Measurements from ENCODE around the gene CHRNE.

Gene CHRNE

DNA sequence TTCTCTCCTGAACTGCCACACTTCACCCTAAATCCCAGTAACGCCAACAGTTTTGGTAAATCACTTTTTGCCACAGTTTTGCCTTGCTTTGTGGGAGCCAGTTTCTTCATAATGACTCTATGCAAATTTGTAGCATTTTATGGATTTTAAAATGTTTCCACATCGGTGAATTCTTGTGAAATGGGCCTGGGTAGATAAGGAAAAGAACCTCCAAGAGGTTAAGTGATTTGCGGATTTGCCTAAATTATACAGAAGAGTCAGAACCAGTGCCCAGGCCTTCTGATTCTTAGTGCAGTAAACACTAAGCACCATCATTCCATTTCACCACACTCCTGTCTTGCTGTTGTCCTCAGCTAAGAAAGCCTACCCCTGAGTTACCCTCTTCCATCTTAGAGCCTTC lies 51.8 kb downstream of the CHRNE start:
- DNase-seq, result no peak

DNA sequence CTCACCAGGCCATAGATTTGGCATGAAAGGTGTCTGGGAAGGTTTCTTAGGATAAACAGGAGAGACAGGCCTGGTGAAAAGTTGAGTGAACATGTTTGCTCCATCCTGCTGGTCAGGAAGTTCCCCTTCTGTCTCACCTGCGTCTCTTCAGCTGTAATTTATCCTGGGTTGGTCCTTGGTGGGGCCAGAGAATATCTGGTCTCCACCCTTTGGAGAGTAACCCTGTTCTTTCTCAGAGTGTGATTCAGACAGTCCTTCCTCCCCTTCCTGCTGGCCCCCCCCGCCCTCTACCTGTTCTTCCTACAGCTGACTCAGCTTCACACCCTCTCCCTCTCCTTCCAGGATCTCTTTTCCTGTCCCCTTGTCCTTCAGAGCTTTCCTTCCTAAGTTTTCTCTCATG lies 52.7 kb downstream of the CHRNE start:
- no peak for DNase-seq

GRCh38 chr17:4849011-4849536 lies 53.8 kb downstream of the CHRNE start:
- DNase-seq, result no peak

Data from KG1 (cell line).